Measurements from ENCODE around the gene COG8.

DNA sequence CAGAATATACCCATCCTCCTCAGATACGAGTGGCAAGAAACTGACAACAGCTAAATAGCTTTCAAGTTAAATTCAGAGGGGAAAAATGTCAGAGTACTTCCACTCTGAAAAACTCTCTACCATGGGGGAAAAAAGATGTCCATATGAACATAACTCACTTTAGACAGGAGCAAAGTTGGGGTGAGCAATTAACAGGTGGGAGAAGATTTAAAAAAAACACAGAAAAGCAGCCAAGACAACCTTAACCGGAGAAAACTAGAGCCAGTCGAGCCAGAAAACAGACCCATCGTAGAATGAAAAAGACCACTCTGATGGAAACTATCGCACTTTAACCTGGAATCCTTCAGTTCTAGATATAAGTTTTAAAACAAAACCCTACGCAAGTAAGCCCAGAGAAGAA is 45.6 kb upstream of the COG8 start:
- TF ChIP-seq EZH2 (IDR thresholded peaks at IDR 0.05; ENCODE audit: insufficient read depth, poor library complexity, severe bottlenecking) = no peak
- no peak for TF ChIP-seq EZH2phosphoT487 (IDR thresholded peaks at IDR 0.05; ENCODE audit: insufficient read depth, low read depth)

All from GM23248 (cell line).